Measurements from ENCODE around the gene ZNF641. TPM values are rescaled to one million over a fixed set of nuclear protein-coding genes. Genes with fewer than 3 reads are reported as not detected.

ZNF641 gene
- total RNA-seq, 1 donor from 2014 or later = 3.5 TPM

GRCh38 chr12:48292040-48292439 is 58.7 kb downstream of the ZNF641 start:
- no peak overlapping the region for H3K4me3 ChIP-seq (ENCODE audit: low read depth, low read length)
- no peak for DNase-seq (ENCODE audit: low read depth)
- no peak for TF ChIP-seq CTCF (conservative IDR thresholded peaks at IDR 0.05; ENCODE audit: low read depth, low read length)

DNA sequence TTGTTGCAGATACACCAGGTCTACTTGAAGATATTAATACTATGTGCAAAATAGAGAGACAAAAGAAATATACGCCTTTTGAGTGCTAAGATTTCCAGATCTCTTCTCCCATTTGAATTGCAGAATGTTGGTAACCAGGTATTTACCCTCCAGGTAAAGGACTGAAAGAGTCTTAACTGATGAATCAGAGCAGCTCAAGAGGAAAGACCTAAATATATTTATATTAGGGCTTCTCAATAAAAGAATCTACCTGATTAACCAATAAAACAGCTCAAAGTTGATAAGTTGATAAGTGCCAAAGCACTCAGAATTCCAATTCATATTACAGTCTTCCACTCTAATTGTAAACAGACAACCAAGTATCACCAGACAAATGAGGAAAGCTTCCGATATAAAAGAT is 59.2 kb downstream of the ZNF641 start:
- TF ChIP-seq CTCF (conservative IDR thresholded peaks at IDR 0.05; ENCODE audit: low read depth, low read length) = no peak
- no peak for DNase-seq (ENCODE audit: low read depth)
- H3K4me3 ChIP-seq (ENCODE audit: low read depth, low read length) = no peak overlapping the region

DNA sequence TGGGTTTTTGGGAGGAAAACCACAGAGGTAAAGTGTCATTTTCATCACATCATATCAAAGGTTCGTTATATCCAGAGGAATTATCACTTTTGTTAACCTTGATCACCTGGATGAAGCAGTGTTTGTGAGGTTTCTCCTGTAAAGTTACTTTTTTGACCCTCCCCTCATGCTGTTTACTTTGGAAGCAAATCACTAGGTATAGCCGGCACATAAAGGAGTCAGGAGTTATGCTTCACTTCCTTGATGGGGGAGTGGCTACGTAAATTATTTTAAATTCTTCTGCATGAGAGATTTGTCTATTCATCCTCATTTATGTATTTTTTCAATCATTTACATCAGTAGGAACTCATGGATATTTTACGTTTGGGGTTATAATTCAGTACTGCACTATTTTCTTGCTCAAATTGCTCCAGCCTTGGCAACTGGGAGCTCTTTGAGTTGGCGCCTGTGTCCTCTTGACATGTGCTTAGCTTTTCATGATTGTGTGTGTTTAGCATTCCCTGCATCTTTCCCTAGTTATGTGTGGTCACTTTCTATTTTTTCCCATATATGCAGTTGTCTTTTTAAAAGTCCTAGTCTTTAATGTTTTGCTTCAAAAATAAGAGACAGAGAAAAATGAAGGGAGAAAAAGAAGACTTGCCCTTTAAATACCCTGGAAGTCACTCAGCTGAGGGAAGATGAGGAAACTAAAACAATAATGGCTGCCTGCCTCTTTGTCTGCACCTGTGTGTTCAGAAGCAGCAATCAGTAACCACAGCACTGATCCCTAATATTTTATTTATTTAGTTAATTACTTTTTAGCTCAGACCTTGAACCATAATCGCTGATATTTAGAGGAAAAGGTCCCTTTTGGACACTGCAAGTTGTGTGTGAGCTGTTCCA is 62.1 kb downstream of the ZNF641 start:
- H3K4me3 ChIP-seq (ENCODE audit: low read depth, low read length) = no peak overlapping the region
- TF ChIP-seq CTCF (conservative IDR thresholded peaks at IDR 0.05; ENCODE audit: low read depth, low read length) = no peak

More for the DNA sequence above, 62.1 kb downstream of the ZNF641 start:
- no peak for DNase-seq (ENCODE audit: low read depth)

Other genes with a start within 250 kb of the ZNF641 start
- 10.3 and 15.5 TPM in 2 replicates for gene SENP1, start 244.8 kb downstream of the ZNF641 start, total RNA-seq
- gene PFKM, start 231.6 kb downstream of the ZNF641 start, total RNA-seq = 23.9 and 42.5 TPM in 2 replicates
- gene ASB8, start 193.4 kb downstream of the ZNF641 start, total RNA-seq = 8.6 and 13.6 TPM in 2 replicates
- 0.12 and 0.29 TPM in 2 replicates for gene CCDC184, start 167.3 kb downstream of the ZNF641 start, total RNA-seq
- gene OR10AD1, start 147.6 kb downstream of the ZNF641 start, total RNA-seq = not detected in 2 replicates
- not detected in 2 replicates for gene ANP32D, start 121.6 kb upstream of the ZNF641 start, total RNA-seq
- not detected in 2 replicates for gene C12orf54, start 131.6 kb upstream of the ZNF641 start, total RNA-seq
- gene OR8S1, start 174.7 kb upstream of the ZNF641 start, total RNA-seq = not detected in 2 replicates
- gene LALBA, start 219.1 kb upstream of the ZNF641 start, total RNA-seq = not detected in 2 replicates